LHCN-M2 (cell line): ENCODE results near the gene ZMYND8. TPM values are rescaled to one million over a fixed set of nuclear protein-coding genes. Genes with fewer than 3 reads are reported as not detected.
"Not testable (repeated sequence)": the region's sequence is repeated elsewhere in the genome, so short reads cannot be mapped to it uniquely, and the experiment has no call there.

Experiments
- DNase-seq: peaks from one replicate; pipeline ENCODE4 v3.0.0-alpha.2; 2012; ENCODE audit warnings: low read depth
- total RNA-seq: library from RNA; depleted of rRNA; stranded (reverse); fragments of >200 nt; gene quantifications from 2 replicates; pipeline ENCODE4 v1.2.3, GENCODE V29; 2014

Gene ZMYND8
- total RNA-seq, 1 experiment from 2014 or later, result 56.4 TPM

DNA sequence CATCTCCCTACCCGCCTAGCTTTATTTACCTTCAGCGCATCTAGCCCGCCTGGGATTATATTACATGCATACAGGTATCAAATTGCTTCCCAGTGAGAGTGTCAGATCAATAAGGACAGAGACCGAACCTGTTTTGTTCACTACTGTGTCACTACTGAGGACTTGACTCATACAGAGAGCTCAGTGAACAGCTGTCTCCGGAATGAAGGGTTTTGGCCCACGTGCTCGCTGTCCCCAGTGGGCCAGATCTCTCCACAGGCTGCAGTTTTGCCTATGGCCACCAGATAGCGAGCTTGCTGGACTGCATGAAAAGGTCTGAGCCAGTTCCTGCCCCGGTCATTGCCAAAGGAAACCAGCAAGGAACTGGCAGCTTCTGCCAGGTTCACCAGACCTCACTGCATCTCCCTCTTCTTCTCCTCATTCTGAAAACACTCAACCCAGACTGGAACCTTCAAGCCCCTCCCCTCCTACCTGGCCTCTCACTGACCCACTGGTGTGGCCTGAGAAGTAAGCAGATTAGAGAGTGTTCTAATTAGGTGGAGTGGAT lies 150.8 kb downstream of the ZMYND8 start:
- DNase-seq, result peak; percentile 94

- not testable (repeated sequence) for DNase-seq
Observed at GRCh38 chr20:47204850-47205122, 151.7 kb downstream of the ZMYND8 start.

DNA sequence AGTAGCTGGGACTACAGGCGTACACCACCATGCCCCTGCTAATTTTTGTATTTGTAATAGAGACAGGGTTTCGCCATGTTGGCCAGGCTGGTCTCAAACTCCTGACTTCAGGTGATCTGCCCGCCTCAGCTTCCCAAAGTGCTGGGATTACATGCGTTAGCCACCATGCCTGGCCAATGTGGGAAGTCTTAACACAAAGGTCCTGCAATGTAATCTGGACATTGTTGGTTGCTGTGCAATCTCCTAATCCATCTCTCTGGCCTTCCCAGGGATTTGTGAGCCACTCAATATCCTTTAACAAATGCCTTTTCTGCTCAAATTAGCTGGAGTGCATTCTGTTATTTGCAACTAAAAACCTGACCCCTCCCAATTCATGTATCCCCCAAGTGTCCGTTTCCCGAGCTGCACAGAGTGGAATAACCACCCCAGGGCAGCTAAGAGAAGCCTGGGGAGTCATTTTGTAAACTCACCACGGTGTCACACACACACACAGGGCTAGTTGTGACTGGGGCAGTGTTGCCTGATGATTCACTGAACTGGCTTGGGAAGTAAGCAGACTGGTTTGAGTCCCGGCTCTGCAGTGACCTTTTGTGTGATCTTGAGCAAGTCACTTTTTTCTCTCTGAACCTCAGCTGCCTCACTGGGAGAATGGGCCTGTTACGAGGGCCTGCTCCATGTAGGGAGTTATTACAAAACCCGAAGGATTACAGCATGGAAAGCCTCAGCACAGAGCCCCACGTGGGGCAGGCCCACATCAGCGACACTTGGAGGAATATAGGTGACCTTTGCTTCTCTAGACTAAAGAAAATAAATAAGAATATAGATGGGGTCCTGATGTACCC lies 152.3 kb downstream of the ZMYND8 start:
- DNase-seq, result peak; percentile 55

- no peak for DNase-seq
Observed at GRCh38 chr20:47202733-47203667, 153.5 kb downstream of the ZMYND8 start.

DNA sequence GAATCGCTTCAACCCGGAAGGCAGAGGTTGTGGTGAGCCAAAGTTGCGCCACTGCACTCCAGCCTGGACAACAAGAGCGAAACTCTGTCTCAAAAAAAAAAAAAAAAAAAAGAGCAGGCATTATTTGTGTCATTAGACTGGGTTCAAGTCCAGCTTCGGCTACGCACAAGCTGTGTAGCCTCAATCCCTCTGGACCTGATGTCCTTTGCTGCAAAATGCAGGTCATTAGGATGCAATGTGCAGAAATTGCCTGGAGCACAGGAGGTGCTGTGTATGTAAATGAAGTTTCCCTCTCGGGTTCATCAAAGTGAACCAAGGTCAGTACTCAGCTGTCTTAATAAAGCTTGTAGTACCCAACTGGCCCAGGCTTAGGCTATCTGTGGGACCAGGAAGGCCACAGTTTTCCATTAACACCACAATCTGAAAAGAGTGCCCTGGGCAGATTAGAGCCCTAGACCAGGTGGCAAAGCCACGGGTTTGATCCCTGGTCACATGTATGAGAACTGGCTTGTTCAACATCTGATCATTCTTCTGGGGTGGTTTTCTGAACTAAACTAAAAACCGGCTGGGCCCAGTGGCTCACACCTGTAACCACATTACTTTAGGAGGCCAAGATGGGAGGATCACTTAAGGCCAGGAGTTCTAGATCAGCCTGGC lies 155.3 kb downstream of the ZMYND8 start:
- no peak for DNase-seq

- no peak for DNase-seq
Observed at GRCh38 chr20:47198996-47199552, 157.4 kb downstream of the ZMYND8 start.

DNA sequence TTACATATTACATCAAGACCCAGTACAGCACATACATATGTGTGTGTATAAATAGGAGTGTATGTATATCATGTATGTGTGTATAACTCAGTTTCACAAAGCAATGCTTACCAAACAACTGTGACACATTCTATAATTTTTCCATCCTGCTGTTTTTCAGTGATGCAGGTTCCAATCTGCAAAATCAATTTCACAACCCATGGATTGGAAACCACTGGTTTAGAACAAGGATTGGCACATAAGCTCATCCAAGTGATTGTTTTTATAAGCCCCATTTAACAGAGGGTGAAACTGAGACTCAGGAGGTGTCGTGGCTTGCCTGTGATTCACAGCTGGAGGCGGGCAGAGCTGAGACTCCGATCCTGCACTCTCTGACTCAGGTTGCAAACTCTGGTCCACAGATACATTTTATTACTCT lies 158.2 kb downstream of the ZMYND8 start:
- DNase-seq, result no peak

DNA sequence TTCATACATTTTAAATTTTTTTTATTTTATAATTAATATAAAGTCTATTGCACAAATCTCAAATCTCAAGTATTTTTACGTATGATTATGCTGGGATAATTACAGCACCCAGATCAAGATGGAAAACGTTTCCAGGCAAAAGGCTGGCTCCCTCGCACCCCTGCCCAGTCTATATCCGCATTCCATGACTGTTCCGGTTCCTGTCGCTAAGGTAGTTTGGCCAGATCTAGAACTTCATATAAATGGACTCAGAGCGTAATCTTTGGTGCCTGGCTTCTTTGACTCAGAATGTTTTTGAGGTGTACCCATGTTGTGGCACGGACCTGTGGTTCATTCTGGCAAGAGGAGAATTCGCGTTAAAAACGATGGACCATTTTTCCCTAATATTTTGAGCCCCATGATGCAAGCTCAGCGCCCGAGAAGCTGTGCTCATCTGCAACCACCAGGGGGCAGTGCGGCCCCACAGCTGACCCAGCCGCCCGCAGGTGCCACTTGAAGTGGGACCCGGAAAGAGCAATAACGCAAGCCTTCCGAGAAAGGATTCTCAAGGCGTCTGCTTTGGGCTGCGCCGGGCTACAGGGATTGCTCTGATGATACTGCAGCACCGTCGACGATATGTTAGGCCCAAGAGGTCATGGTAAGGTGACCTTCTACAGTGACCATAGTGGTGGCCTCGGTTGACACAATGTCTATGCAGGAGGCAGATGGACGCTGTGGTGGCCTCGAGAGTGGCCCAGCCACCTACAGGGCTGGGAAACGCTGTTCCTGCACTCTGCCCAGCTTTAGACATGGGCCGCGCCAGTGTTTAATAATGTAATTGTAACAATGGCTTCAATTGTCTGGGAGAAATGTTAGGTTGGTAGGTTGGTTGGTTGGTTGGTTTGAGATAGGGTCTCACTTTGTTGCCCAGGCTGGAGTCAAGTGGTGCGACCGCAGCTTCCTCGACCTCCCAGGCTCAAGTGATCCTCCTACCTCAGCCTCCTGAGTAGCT lies 160.1 kb downstream of the ZMYND8 start:
- peak; percentile 41 for DNase-seq

DNA sequence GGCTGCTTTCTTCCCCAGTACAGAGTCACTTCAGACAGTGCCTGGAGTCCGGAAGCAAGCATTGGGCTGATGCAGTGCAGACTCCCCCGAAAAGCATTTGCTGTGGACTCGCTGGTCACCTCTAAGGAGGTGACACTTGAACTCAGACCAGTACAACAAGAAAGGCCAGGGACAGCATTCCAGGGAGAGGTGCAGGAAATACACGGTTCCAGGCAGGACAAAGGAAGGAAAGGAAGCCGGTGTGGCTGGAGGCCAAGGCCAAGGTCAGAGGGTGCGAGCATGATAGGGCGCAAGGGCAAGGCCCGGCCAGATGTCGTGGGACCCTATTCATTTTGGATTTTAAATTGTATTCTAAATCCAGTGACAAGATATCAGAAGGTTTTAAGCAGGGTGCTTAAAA lies 160.9 kb downstream of the ZMYND8 start:
- DNase-seq, result no peak

DNA sequence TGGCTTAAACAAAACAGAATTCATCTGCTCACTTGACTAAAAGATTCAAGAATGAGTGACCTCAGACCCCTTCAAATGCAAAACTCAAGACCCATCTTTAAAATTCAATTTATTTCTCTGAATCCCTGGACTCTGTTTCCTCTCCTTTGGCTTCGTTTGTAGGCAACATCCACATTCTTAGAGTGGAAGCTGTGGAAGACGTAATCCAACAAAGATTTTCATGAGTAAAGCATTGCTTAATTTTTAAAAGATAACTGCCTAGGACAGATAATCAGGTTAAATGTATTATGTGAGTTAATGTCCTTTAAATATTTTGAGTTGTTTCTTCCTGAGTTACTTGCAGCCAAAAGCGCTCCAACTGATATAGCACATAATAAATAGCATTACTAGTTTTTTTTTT lies 164.5 kb downstream of the ZMYND8 start:
- DNase-seq, result no peak

- DNase-seq, result no peak
Observed at GRCh38 chr20:47191074-47191673, 165.3 kb downstream of the ZMYND8 start.

- DNase-seq, result no peak
Observed at GRCh38 chr20:47189060-47189459, 167.4 kb downstream of the ZMYND8 start.

DNA sequence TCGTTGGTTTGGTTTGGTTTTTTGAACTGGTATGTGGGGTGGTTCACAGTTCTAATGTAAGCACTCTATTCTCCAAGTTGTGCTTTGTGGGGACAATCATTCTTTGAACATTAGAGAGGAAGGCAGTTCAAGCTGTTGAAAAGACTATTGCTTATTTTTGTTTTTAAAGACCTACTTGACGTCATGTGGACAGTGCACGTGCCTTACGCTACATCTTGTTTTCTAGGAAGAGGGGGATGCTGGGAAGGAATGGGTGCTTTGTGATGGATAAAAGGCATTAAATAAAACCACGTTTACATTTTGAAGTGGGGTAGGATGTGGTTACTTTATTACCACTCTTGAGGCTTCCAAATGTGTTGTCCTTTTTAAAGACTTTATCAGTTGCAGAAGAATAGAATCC lies 168.0 kb downstream of the ZMYND8 start:
- no peak for DNase-seq

GRCh38 chr20:47187450-47188195 lies 168.9 kb downstream of the ZMYND8 start:
- DNase-seq, result no peak

GRCh38 chr20:47183367-47183766 lies 173.1 kb downstream of the ZMYND8 start:
- DNase-seq, result no peak

GRCh38 chr20:47181056-47181862 lies 175.2 kb downstream of the ZMYND8 start:
- peak; percentile 71 for DNase-seq

- DNase-seq, result no peak
Observed at GRCh38 chr20:47179267-47179666, 177.2 kb downstream of the ZMYND8 start.

DNA sequence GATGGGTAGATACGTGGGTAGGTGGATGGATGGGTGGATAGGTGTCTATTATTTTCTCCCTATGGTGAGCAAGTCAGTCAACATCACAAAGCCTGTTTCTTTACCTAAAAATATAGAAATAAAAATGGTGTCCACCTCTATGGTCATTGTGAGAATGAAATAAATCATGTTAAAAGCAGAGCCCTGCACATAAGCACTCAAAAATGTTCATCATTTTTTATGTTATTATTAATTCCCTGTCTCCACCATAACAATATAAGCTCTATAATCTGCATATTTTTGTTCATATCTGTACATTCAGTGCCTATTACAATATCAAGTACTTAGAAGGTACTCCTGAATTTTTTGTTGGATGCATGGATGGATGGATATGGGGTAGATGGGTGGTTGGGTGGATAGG lies 177.6 kb downstream of the ZMYND8 start:
- DNase-seq, result no peak
